T-helper 2 cell treated with Interferon-gamma antibody and Interleukin-4, amounts not matched to agents 100 ng/mL and 5 ng/mL, for 36 hours (primary cell): ENCODE data around the gene BTBD19. TPM values are rescaled to one million over a fixed set of nuclear protein-coding genes. Genes with fewer than 3 reads are reported as not detected.
"Not testable (repeated sequence)": the region's sequence is repeated elsewhere in the genome, so short reads cannot be mapped to it uniquely, and the experiment has no call there.

Experiments
- intact Hi-C: fragments of 100-400 bp; cut with micrococcal nuclease; formaldehyde crosslinking; loops from one replicate; pipeline ENCODE4 v1.15.1; 2023
- total RNA-seq: library from RNA; stranded (reverse); gene quantifications from 2 replicates; pipeline ENCODE4 v1.2.3, GENCODE V29; 2022

Gene BTBD19
- total RNA-seq, 1 donor from 2014 or later = 9.7 TPM

DNA sequence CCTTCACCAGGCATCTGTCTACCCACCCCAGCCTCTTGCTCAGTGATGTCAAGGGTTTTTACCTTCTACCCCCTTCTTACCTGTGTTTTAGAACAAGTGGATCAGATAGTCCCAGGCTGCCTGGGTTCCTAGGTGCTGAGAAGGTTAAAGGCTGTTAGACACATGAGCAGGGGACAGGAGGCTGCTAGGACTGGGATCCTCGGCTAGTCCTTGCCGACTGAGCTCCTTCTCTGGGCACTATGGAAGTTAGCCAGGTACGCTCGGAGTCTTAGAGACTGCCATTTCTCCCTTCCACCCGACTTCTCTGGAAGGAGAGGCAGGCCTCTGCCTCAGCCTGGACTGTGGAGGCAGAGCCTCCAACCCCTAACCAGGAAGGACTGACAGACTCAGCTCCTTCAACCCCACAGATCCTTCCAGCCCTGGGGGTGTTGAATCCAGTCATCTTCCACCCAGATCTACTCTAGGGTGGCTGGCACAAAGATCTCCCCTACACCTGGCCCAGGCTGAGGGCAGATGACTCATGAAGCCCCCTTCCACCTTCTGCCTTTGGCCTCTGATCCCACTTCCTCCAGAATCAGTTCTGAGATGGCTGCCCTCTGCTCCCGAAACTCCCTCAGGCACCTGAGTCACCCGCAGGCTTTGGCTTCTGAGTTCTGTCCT lies 1.5 kb upstream of the BTBD19 start, which contains the start of gene DYNLT4:
Gene DYNLT4, minus strand, starts transcription at position 648 of the 660 bp plus-strand sequence. CDS start 683 bp downstream, outside the sequence.
- intact Hi-C loops = no loop called here

DNA sequence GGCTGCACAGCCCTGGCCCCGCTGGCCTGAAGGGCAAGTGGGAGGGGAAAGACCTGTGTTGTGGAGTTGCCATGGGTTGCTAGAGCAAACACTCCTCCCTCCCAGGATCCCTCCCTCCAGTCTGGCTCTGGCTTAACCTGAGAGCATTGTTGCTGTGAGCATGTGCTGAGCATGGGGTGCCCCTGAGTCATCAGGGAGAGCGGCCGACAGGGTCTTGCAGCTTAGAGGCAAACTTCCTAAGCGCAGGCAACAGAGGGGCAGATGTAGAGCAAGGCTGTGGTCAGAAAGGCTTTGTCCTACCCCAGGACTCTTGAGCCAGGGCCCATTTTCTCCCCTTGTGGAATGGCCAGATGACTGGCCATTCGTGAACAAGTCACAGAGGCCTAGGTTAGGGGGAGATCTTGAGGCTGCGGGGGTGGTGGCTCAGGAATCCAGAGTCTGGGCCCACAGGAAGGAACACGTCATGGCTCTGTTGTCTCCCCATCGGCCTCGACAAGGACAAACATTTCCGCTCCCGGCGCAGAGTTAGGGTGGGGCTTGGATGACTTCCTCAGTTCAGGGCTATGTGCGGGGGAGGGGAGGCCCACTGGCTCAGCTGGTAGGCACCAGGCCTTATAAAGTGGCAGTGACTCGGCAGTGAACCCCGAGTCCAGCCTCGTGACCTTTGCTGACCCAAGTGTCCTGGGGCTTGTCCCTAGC lies 810 bp upstream of the BTBD19 start:
- intact Hi-C loops = loop anchor here (2.0 kb wide), 1 partner anchor 77 kb away; the partner anchor contains the start of gene RNU5D-1

DNA sequence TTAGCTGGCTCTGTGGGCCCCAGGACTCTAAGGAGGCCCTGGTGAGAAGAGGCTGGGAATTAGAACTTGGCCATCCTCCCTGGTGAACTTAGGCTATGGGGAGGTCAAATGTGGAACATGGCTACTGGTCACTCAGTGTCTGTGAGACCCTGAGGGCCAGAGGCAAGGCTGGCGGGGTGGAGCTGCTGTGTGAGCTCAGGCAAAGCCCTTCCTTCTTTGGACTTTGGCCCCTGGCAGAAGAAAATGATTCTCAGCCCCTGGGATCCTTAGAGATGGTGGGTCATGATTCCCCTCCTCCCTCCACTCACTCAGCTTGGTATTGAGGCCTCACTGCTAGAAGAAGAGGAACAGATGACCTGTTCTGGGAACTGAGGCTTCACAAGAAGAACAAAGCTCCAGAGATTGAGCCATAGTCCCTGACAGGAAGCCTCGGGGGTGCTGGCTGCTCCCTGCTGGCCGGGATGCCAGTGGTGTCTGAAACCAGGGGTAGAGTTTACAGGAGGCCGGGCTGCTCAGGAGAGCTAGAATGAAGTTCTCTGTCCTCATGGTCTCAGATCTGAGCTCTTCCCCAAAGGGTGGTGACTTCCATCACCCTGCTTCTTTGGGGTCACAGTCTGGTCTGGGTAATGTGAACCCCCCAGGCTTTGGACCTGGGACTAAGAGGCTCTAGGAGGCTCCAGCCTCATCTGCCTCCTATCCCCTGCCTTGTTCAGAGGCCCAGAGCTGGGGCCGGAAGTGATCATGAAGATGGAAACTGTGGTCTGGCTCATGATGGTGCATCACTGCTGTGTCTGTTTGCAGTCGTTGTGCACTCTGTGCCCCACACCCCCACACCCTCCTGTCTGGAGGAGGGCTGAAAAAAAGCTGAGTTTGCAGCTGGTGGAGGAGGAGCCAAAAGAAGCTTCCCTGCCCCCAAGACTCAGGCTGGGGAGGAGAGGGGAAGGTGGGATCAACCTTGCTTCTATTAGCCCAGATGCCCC lies 905 bp downstream of the BTBD19 start:
- intact Hi-C loops = loop anchor here (1.0 to 2.0 kb wide), 3 partner anchors 8 to 78 kb away; partner anchors contain the start of gene RNU5D-1

DNA sequence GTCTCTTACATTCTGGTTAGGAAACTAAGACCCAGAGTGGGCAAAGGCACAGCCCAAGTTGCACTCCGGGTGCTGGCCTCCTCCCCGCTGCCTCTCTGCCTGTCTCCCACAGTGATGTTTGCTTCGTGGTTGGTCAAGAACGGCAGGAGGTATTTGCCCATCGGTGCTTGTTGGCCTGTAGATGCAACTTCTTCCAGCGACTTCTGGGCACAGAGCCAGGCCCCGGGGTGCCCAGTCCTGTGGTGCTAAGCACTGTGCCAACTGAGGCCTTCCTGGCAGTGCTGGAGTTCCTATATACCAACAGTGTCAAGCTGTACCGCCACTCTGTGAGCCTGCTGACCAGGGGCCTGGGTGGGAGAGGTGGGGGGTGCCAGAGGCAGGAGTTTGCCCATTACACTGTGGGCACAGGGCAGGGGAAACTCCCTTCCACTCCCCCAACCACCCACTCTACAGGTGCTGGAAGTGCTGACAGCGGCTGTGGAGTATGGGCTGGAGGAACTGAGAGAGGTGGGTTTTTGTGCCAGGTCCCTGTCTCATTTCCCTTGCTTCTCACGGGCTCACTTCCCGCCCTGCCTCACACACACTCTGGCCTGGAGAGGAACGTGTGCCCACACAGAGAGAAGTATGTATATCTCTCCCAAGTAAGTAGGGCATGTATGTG lies 1.9 kb downstream of the BTBD19 start:
- intact Hi-C loops = no loop called here

DNA sequence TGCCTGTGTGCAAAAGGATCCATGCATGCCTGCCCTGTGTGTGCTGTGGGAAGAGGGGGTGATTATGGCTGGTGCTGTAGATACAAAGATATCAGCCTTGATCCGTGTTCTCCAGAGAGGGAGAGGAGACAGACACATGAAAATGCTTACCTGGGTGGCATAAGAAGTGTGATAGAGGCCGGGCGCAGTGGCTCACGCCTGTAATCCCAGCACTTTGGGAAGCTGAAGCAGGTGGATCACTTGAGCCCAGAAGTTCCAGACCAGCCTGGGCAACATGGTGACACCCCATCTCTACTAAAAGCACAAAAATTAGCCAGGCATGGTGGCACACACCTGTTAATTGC lies 2.4 kb downstream of the BTBD19 start:
- intact Hi-C loops = not testable (repeated sequence)

DNA sequence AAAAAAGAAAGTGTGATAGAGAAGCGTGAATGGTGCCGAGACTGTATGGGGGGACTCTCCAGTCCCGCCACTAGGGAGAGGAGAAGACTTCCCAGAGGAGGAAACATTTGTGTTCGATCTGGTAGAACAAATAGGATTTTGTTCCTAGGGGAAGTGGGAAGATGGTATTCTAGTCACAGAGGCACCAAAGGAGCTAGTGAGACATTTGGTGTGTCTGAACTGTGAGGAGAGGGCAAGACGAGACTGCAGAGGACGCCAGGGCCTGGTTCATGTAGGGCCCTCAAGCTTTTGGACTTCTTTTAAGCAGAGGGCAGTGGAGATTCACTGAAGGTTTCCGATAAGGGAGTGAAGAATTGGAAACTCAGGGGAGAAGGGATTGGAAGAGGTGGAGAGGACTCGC lies 2.9 kb downstream of the BTBD19 start:
- intact Hi-C loops = no loop called here

DNA sequence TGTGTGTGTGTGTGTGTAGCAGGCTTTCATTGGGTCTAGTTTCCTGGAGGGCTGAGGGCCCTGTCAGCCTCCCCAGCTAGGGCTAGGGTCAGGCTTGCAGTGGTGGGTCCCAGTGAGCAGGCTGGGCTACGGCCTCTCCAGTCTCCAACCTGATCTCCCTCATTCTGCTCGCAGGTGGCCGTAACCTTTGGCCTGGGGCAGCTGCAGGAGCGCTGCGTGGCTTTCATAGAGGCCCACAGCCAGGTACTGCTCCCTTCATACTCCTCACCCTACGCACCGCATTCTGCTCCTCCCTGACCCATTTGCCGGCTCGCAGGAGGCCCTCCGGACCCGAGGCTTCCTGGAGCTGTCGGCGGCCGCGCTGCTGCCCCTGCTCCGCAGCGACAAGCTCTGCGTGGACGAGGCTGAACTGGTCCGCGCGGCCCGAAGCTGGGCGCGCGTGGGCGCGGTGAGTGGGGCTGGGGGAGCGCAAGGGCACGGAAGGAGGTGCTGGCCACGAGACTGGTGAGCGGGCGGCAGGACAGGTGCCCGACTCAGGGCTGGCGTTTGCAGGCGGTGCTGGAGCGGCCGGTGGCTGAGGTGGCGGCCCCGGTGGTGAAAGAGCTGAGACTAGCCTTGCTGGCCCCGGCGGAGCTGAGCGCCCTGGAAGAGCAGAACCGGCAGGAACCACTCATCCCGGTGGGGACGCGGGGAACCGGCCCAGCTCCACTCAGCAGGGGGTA lies 4.7 kb downstream of the BTBD19 start:
- intact Hi-C loops = no loop called here

DNA sequence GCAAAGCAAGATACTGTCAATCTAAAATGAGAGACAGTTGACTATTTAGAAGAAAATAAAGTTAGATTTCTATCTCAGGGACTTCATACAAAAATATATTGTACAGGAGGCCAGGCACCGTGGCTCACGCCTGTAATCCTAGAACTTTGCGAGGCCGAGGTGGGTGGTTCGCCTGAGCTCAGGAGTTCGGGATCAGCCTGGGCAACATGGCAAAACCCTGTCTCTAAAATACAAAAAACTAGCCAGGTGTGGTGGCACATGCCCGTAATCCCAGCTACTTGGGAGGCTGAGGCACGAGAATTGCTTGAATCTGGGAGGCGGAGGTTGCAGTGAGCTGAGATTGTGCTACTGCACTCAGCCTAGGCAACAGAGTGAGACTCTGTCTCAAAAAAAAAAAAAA lies 7.6 kb downstream of the BTBD19 start:
- intact Hi-C loops = not testable (repeated sequence)

DNA sequence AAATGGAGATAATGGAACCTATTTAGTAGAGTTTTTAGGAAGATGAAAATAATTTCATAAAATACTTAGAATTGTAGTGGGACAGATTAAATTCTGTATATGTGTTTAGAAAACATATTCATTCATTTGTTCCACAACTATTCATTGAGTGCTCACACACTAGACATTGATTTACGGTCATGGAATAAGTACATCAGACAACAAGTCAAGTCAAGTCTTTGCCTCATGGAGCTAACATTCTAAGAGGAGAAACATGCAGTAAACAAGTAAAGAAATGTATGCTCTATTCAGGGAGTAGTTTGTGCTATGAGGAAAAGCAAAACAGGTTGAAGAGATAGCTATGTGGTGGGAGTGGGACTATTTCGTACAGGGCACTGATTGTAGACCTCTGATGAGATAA lies 9.0 kb downstream of the BTBD19 start:
- intact Hi-C loops = no loop called here

DNA sequence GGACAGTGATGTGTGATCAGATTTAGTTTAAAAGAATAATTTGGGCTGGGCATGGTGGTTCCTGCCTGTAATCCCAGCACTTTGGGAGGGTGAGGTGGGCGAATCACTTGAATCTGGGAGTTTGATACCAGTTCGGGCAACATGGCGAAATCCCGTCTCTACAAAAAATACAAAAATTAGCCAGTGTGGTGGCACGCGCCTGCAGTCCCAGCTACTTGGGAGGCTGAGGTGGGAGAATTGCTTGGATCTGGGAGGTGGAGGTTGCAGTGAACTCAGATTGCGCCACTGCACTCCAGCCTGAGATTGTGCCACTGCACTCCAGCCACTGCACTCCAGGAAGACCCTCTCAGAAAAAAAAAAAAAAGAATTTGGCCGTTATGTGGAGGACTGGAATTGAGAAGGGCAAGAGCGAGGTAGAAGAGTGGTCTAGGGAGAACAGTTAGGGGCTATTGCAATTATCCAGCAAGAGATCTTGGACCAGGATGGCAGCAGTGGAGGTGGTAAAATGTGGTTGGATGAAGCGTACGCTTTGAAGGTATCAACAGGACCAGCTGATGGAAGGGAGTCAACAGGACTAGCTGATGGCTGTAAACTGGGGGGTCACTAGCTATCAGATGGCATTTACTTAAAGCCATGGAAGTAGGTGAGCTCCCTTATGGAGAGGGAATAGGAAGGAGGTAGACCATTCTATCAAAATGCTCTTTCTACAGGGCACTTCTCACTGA lies 9.6 kb downstream of the BTBD19 start:
- intact Hi-C loops = loop anchor here (2.0 kb wide), 1 partner anchor 17 kb away; the partner anchor contains the start of gene PLK3

GRCh38 chr1:44819196-44819607 lies 10.9 kb downstream of the BTBD19 start:
- intact Hi-C loops = loop anchor here (1.0 to 2.0 kb wide), 4 partner anchors 10 to 88 kb away; partner anchors contain the start of genes PLK3 and RNU5D-1

GRCh38 chr1:44819608-44820327 lies 11.4 kb downstream of the BTBD19 start:
- intact Hi-C loops = loop anchor here (1.0 to 2.0 kb wide), 5 partner anchors 10 to 193 kb away; partner anchors contain the start of genes PLK3, RNU5D-1 and UROD

- intact Hi-C loops = loop anchor here (1.0 kb wide), 1 partner anchor 192 kb away; the partner anchor contains the start of gene UROD
Measured at GRCh38 chr1:44820328-44821239, 12.3 kb downstream of the BTBD19 start.

DNA sequence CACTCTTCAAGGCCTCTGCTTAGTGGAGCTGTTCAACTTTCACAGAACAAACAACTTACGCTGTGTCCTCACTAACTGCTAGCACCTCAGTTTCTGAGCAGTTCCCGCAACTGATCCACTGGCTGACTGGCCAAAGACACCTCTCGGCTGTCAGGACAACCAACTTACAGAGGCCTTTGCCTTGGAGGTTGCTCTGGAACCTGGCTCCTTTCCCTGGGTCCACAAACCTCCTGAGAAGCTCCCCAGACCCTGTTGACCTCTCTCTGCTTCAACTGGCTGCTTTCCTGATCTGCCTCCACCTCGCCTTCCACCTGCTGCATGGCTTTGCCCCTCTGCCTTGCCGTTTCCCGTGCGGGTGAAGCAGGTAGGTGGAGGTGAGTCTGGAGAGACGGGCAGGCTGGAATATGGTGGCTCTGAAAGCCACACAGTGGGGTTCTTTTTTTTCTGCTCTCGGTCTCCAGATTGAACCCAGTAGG lies 13.0 kb downstream of the BTBD19 start:
- intact Hi-C loops = no loop called here

GRCh38 chr1:44822131-44822701 lies 13.9 kb downstream of the BTBD19 start:
- intact Hi-C loops = no loop called here

DNA sequence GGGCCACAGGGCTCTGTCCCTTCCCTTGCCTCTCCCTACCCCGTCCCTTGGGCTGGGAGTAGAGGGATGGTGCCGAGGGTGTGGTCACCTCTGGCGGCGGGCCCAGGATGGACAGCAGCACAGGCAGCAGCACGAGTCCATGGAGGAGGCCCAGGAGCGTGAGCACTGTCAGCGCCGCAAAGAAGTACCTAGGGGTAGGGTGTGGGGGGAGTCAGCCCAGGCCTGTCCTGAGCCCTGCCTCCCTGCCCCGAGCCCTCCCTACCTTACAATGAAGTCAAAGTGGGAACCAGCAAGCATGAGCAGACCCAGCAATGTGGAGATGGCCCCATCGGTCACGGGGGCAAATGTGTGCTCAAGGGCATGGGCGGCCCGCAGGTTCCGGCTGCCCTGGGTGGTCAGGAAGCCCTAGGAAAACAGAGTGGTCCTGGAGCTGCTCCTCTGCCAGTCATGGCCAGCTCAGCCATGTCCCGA lies 14.7 kb downstream of the BTBD19 start:
- intact Hi-C loops = no loop called here

DNA sequence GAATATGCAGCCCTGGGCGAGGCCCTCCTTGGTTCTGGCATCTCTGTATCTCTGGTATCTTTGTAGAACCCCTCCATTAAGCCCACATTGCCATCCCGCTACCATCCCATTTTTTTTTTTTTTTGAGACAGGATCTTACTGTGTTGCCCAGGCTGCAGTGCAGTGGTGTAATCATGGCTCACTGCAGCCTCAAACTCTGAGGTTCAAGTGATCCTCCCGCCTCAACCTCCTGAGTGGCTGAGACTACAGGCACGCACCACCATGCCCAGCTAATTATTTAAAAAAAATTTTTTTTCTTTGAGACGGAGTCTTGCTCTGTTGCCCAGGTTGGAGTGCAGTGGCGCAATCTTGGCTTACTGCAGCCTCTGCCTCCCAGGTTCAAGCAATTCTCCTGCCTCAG lies 16.1 kb downstream of the BTBD19 start:
- intact Hi-C loops = not testable (repeated sequence)
